UCSD-AML1 (cell line): Measurements from ENCODE around the gene PATE1.
"Not testable (repeated sequence)": the region's sequence is repeated elsewhere in the genome, so short reads cannot be mapped to it uniquely, and the experiment has no call there.

Source experiments
- DNase-seq: peaks from one replicate; lab custom pipeline; 2025; ENCODE audit not compliant: unreplicated experiment; lab: John Stamatoyannopoulos, UW

PATE1 gene, protein sequence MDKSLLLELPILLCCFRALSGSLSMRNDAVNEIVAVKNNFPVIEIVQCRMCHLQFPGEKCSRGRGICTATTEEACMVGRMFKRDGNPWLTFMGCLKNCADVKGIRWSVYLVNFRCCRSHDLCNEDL

GRCh38 chr11:125745979-125746378, at the start of gene PATE1:
PATE1 (plus strand) TSS chr11:125746279; CDS start chr11:125746305, 26 bp downstream.
- no peak for DNase-seq

DNA sequence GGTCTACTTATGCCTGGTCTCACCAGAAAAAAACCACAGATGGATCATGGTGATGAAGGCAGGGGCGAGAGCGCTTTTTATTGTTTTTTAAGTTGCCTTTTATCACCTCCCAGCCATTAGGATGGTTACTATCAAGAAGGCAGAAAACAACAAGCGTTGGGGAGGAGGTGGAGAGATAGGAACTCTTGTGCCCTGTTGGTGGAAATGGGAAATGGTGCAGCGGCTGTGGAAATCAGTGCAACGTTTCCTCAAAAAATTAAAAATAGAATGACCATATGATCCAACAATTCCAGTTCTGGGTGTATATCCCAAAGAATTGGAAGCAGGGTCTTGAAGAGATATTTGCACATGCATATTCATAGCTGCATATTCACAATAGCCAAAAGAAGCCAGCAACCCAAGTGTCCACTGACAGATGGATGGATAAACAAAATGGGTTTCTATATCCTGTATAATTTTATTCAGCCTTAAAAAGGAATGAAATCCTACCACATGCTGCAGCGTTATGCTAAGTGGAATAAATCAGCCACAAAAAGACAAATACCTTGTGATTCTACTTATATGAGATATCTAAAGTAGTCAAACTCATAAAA, 45.0 kb upstream of the PATE1 start:
- no peak for DNase-seq

- DNase-seq = no peak
Observed at GRCh38 chr11:125701858-125702621, 44.0 kb upstream of the PATE1 start.

DNA sequence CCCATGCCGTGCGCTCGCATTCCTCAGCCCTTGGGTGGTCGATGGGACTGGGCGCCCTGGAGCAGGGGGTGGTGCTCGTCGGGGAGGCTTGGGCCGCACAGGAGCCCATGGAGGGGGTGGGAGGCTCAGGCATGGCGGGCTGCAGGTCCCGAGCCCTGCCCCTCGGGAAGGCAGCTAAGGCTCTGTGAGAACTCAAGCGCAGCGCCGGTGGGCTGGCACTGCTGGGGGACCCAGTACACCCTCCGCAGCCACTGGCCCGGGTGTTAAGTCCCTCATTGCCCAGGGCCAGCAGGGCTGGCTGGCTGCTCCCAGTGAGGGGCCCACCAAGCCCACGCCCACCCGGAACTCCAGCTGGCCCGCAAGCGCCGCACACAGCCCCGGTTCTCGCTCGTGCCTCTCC, 41.4 kb upstream of the PATE1 start:
- not testable (repeated sequence) for DNase-seq

DNA sequence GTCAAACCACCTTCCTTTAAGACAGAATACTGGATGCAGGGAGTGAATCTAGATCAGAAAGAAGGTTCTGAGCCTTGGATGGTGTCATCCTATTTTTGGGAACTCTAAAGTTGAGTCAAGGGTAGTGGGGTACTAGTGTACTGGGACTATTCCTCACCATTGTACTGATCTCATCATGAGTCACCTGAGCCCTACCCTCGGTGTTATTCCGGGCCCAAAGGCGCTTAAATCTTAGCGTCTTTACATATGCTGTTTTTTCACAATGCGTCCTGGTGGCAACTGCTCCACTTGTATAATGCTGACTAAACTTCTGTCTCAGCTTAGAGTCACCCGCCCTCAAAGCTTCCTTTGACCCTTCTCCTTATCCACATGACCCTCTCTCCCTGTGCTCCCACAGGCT, 25.3 kb upstream of the PATE1 start:
- no peak for DNase-seq

GRCh38 chr11:125724125-125724524, 22.0 kb upstream of the PATE1 start:
- no peak for DNase-seq

DNA sequence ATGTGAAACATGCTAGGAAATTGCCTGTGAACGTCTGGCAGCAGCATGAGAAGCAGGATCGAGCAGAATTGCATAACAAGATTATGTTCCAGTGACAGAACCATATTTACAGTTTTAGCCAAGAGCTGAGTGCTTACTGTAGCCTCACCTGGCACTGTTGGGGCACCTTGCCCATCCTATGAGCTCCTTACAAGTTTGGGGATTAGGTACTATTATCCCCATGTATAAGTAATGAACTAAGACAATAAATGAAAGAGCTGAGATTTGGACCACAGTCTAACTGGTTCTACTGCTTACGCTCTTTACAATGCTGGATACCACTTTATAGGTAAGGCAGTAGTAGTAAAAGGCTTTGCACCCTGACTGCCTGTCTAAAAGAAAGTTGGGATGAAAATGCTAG, 17.1 kb upstream of the PATE1 start:
- DNase-seq = no peak

- no peak for DNase-seq
Observed at GRCh38 chr11:125740617-125741016, 5.5 kb upstream of the PATE1 start.

DNA sequence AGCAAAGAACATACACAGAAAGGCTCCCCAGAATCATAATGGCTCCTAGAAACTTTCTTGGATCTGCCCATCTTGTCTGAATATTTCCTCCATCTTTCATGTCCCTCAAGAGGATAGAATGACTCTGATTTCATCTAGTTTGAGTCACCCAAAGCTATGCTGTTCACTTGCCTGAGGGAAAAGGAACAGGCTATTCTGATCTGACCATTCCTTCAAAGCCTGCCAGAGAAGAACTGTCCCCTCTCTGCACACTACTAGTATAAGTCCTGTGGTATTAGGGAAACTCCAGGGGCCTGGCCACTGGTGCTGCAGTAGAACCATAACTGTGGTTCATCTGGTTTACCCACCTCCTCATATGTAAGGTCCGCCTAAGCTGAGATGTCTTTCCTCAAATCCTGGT, 2.4 kb upstream of the PATE1 start:
- DNase-seq = no peak

DNA sequence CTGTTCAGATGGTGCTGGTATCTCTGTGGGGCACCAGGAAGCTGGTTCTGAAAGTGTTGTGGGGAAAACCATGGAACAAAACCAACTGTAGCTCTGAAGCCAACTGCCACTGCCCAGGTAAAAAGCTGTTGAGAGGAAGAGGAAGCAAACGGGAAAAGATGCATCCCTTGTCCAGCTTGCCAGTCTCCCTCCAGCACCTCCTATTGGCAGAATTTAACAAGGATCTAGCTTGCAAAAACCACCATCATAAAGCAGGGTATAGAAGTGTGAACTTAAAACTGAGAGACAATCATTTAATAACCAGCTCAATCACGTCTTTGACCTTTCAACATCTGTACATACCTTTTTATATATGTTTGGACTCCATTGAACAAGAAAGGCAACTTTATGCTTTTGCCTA, 4.5 kb downstream of the PATE1 start:
- DNase-seq = no peak

DNA sequence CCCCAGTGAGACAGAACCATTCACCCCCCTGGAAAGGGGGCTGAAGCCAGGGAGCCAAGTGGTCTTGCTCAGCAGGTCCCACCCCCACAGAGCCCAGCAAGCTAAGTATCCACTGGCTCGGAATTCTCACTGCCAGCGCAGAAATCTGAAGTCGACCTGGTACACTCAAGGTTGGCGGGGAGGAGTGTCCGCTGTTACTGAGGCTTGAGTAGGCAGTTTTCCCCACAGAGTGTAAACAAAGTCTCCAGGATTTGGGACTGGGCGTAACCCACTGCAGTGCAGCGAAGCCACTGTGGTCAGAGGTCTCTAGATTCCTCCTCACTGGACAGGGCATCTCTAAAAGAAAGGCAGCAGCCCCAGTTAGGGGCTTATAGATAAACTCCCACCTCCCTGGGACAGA, 10.0 kb downstream of the PATE1 start:
- no peak for DNase-seq

DNA sequence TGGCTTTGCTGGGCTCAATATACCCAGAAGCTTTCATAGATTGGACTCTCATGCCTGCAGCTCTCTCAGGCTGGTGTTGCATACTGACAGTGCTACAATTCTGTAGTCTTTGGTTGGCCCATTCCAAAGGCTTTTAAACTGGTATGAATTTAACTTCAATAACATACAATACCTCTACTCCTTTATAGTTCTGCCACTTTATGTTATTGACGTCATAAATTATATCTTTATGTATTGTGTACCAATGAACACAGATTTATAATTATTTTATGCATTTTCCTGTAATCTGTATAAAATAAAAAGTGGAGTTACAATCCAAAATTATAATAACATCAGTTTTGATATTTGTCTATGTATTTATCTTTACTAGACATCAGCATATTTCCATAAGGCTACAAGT, 16.4 kb downstream of the PATE1 start:
- no peak for DNase-seq

- no peak for DNase-seq
Observed at GRCh38 chr11:125763483-125763882, 17.4 kb downstream of the PATE1 start.

DNA sequence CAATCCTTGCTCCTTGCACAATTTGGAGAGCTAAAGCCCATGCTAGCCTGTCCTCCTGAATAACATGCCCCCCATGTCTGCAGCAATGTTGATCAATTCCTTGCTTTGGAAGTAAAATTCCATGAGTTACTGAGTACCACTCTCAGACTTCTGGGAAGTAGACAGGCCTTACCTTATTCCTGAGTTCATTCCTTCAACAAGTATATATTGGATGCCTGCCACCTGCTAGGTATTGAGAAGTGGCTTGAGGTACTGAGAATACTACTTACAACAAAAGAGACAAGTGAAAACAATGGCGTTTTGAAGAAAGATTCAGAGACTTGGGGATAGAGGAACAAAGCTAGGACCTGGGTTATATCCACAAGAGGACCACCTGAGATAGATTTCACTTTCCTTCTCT, 20.2 kb downstream of the PATE1 start:
- DNase-seq = no peak

DNA sequence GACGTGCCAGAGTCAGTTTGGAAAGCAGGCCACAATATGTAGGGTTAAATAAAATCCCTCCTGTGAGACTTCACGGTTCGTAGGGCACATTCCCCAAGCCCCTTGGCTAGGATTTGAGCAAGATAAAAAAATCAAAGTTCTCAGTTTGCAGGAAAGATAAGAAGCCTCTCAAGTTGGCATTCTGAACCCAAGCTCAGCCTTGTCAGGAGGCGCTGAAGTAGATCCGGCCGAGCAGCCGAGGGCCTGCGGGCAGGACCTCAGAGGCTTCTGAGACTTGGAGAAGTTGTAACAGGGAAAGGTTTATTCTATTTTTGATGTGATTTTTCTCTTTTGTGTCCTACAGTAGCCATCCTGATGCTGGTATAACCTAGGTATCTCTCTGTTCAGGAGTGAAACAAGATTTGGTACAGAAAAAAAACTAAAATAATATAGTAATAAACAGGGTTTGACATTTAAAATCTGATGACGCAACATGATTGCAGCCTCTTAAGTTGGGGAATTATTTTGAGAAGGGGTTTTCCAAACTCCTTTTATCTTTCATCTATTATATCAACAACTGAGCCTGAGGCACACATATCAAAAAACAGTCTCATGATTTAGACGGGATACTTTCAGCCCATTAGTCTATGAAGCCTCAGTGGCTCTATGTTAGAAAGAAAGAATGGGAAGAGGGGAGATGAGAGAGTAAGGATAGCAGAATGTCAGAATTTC, 22.4 kb downstream of the PATE1 start:
- no peak for DNase-seq

DNA sequence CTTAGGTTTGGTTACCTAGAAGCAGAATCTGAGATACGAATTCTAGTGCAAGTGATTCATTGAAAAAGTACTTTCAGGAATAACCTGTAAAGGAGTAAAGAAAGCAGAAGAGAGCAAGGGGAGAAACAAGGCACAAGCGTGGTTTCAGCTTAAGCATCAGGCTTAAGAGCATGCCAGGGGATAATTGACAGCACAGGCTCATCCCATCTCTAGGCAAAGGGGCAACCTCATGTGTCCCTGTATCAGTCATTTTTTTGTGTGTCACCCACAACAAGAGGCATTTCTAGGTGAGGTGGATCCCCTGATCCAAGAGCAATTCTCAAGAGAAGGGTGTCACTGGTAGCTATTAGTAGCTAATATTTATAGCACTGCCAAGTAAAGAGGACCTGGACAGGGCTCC, 24.5 kb downstream of the PATE1 start:
- no peak for DNase-seq

DNA sequence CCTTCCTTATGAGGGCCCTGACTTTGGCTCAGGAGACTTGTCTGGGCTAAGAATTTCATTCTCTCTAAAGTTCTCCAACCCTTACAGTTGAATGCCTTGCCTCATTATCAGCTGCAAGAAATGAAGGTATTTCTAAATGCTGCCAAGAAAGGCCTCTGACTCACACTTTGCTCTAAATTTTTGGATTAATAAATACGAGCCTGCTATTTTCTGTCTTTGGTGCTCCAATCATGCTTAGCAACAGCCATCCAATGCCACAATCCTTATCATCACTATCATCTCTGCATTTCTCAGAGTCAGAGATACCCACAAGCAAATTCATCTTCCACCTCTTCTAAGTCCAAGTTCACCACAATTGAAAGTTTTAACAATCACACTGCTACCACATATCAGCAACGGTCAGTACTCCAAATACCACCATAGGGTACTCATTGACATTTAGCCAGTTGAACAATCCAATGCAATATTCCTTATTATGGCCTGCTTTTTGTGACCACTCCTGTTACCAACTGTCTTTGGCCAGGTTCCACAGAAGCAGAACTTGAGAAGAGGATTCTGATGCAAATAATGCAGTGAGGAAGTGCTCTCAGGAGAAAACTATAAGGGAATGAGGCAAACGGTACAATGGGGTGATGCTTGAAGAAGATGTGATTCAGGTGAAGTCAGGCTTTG, 26.9 kb downstream of the PATE1 start:
- DNase-seq = no peak

- DNase-seq = no peak
Observed at GRCh38 chr11:125773516-125773915, 27.4 kb downstream of the PATE1 start.

GRCh38 chr11:125777309-125777708, 31.2 kb downstream of the PATE1 start:
- DNase-seq = no peak

DNA sequence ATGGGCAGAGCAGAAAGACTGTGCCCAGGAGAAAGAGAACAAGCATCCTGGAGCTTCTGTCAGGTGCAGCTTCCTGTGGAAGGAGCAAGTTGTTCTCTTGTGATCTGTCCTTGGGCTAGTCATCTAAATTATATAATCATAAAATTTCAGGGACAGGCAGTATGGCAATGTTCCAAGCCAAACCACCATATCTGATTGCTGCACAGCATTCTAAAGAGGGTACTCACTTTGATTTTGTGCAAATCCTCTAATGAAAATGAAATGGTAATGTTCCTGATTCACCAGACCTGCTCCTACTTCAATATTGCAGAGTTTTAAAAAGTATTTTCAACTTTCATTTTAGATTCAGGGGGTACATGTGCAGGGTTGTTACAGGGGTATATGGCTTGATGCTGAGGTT, 32.6 kb downstream of the PATE1 start, which contains the start of gene PATE2:
Gene PATE2 (minus strand): TSS at position 101 of the 400 bp plus-strand sequence. CDS start 55 bp downstream, at position 46.
- no peak for DNase-seq

- no peak for DNase-seq
Observed at GRCh38 chr11:125784678-125785077, 38.6 kb downstream of the PATE1 start.
